Mesodermal cell (in vitro differentiated cells): Measurements from ENCODE around the gene TOMM20L.
"Not testable (repeated sequence)": the region's sequence is repeated elsewhere in the genome, so short reads cannot be mapped to it uniquely, and the experiment has no call there.

ENCODE experiments used
- H3K27ac ChIP-seq: 2 replicates; pipeline ENCODE4 v1.7.0; 2013; ENCODE audit warnings: mild to moderate bottlenecking, low read depth, low read length, moderate library complexity; ENCODE audit not compliant: severe bottlenecking
- H3K36me3 ChIP-seq: 2 replicates; pipeline ENCODE4 v1.7.1; 2013; ENCODE audit warnings: mild to moderate bottlenecking, low read length, moderate library complexity; ENCODE audit not compliant: control insufficient read depth, insufficient read depth
- H3K4me1 ChIP-seq: one replicate; pipeline ENCODE4 v1.7.1; 2013; ENCODE audit warnings: mild to moderate bottlenecking, low read length; ENCODE audit not compliant: insufficient read depth, control insufficient read depth, poor library complexity, severe bottlenecking
- H3K4me3 ChIP-seq: 2 replicates; pipeline ENCODE4 v1.7.0; 2013; ENCODE audit warnings: low read length, control low read depth, mild to moderate bottlenecking; ENCODE audit not compliant: insufficient read depth, poor library complexity, severe bottlenecking; ENCODE audit errors: extremely low read depth
- H3K9me3 ChIP-seq: 2 replicates; pipeline ENCODE4 v1.7.1; 2013; ENCODE audit warnings: mild to moderate bottlenecking, low read length, moderate library complexity; ENCODE audit not compliant: control insufficient read depth
- WGBS, 2 experiments: methylation state at CpG; one replicate each; pipeline ENCODE4 v1.1.5; 2013; ENCODE audit warnings: missing lambda C conversion rate in 2 of 2; ENCODE audit not compliant: insufficient coverage in 2 of 2; 5-methylcytosine and 5-hydroxymethylcytosine counted together

The TOMM20L gene

GRCh38 chr14:58390830-58391229, 4.9 kb upstream of the TOMM20L start:
- 80 to 100% methylated on average over 1 of the region's 2 CpGs for WGBS, 2 experiments
- H3K9me3 ChIP-seq = no peaks in the 10 kb centered on the region
- H3K4me3 ChIP-seq = no peak overlapping the region
- no peaks in the 10 kb centered on the region for H3K4me1 ChIP-seq
- no peak overlapping the region for H3K27ac ChIP-seq
- peaks cover under 1% of the 10 kb centered on the region for H3K36me3 ChIP-seq

GRCh38 chr14:58395562-58395811, 243 bp upstream of the TOMM20L start:
- H3K4me3 ChIP-seq = peak overlapping the region; percentile 31
- H3K36me3 ChIP-seq = no peaks in the 10 kb centered on the region
- H3K9me3 ChIP-seq = no peaks in the 10 kb centered on the region
- 13 to 14% methylated on average over 10 of the region's 10 CpGs for WGBS, 2 experiments
- H3K4me1 ChIP-seq = no peaks in the 10 kb centered on the region
- no peak overlapping the region for H3K27ac ChIP-seq

GRCh38 chr14:58397156-58397555, 1.4 kb downstream of the TOMM20L start:
- Histone ChIP-seq H3K36me3 (no peaks in the 10 kb centered on the region), H3K9me3 (no peaks in the 10 kb centered on the region), H3K27ac (no peak overlapping the region), H3K4me3 (no peak overlapping the region), H3K4me1 (no peaks in the 10 kb centered on the region)
- WGBS, 2 experiments = 89 to 96% methylated on average over 5 to 6 of the region's 6 CpGs

- Histone ChIP-seq H3K4me1 (no peaks in the 10 kb centered on the region), H3K9me3 (no peaks in the 10 kb centered on the region), H3K27ac (no peak overlapping the region), H3K4me3 (no peak overlapping the region), H3K36me3 (no peaks in the 10 kb centered on the region)
Observed at GRCh38 chr14:58398495-58398894, 2.8 kb downstream of the TOMM20L start.

GRCh38 chr14:58398895-58399294, 3.2 kb downstream of the TOMM20L start:
- Histone ChIP-seq H3K4me3 (no peak overlapping the region), H3K9me3 (no peaks in the 10 kb centered on the region), H3K36me3 (no peaks in the 10 kb centered on the region), H3K27ac (no peak overlapping the region), H3K4me1 (no peaks in the 10 kb centered on the region)
- 86 to 88% methylated on average over 3 of the region's 3 CpGs for WGBS, 2 experiments

GRCh38 chr14:58401587-58401986, 5.9 kb downstream of the TOMM20L start:
- H3K36me3 ChIP-seq = peaks cover 4% of the 10 kb centered on the region
- H3K4me1 ChIP-seq = no peaks in the 10 kb centered on the region
- no peak overlapping the region for H3K27ac ChIP-seq
- no peak overlapping the region for H3K4me3 ChIP-seq
- no peaks in the 10 kb centered on the region for H3K9me3 ChIP-seq
- 80 to 90% methylated on average over 2 of the region's 3 CpGs for WGBS, 2 experiments

- H3K9me3 ChIP-seq = no peaks in the 10 kb centered on the region
- peaks cover 63% of the 10 kb centered on the region for H3K36me3 ChIP-seq
- H3K27ac ChIP-seq = no peak overlapping the region
- WGBS, 2 experiments = 100% methylated on average over 1 of the region's 3 CpGs; no CpG with 5 or more reads in 1 of the 2 experiments
- no peaks in the 10 kb centered on the region for H3K4me1 ChIP-seq
- H3K4me3 ChIP-seq = no peak overlapping the region
Observed at GRCh38 chr14:58408681-58409215, 13.0 kb downstream of the TOMM20L start.

GRCh38 chr14:58414845-58415244, 19.1 kb downstream of the TOMM20L start:
- WGBS, 2 experiments = no CpG with 5 or more reads among the region's 1 CpG
- peaks cover 80% of the 10 kb centered on the region for H3K36me3 ChIP-seq

GRCh38 chr14:58415636-58416547, 20.2 kb downstream of the TOMM20L start:
- WGBS, 2 experiments = 85 to 89% methylated on average over 7 to 8 of the region's 10 CpGs
- Histone ChIP-seq H3K36me3 (peaks cover 79% of the 10 kb centered on the region), H3K27ac (no peak overlapping the region)

More at GRCh38 chr14:58414845-58415244, 19.1 kb downstream of the TOMM20L start:
- no peaks in the 10 kb centered on the region for H3K4me1 ChIP-seq
- H3K9me3 ChIP-seq = no peaks in the 10 kb centered on the region
- no peak overlapping the region for H3K4me3 ChIP-seq
- no peak overlapping the region for H3K27ac ChIP-seq

GRCh38 chr14:58416934-58417333, 21.2 kb downstream of the TOMM20L start:
- H3K4me1 ChIP-seq, H3K27ac ChIP-seq, H3K9me3 ChIP-seq, H3K4me3 ChIP-seq: not testable (repeated sequence)
- peaks cover 79% of the 10 kb centered on the region for H3K36me3 ChIP-seq
- 86 to 100% methylated on average over 1 of the region's 1 CpG for WGBS, 2 experiments

More at GRCh38 chr14:58415636-58416547, 20.2 kb downstream of the TOMM20L start:
- Histone ChIP-seq H3K9me3 (no peaks in the 10 kb centered on the region), H3K4me3 (no peak overlapping the region), H3K4me1 (no peaks in the 10 kb centered on the region)

- 0% methylated on average over 15 to 30 of the region's 35 CpGs for WGBS, 2 experiments
- Histone ChIP-seq H3K4me1 (no peaks in the 10 kb centered on the region), H3K4me3 (peak overlapping the region; percentile 73), H3K9me3 (no peaks in the 10 kb centered on the region), H3K36me3 (peaks cover 30% of the 10 kb centered on the region), H3K27ac (peak overlapping the region; percentile 89)
Observed at GRCh38 chr14:58426670-58427280, 31.0 kb downstream of the TOMM20L start.
